SU-DHL-6 (cell line): ENCODE measurements around the gene TOMM34.

ENCODE experiments used
- H2AFZ ChIP-seq: fragments of 200-600 bp; sonication (generic); 2 replicates; pipeline ENCODE4 v1.6.1; 2014; ENCODE audit warnings: low read depth, mild to moderate bottlenecking, moderate library complexity, mixed read lengths, antibody characterized with exemption, low read length; ENCODE audit not compliant: severe bottlenecking
- H3F3A ChIP-seq: fragments of 200-600 bp; shearing (Covaris generic); 2 replicates; pipeline ENCODE4 v1.6.0; 2016; ENCODE audit warnings: antibody characterized with exemption, mild to moderate bottlenecking; ENCODE audit not compliant: insufficient read depth
- H3K27ac ChIP-seq: fragments of 200-600 bp; sonication (generic); 2 replicates; pipeline ENCODE4 v1.5.1; 2016; ENCODE audit warnings: low read depth, mild to moderate bottlenecking, low read length, moderate library complexity, mixed read lengths
- H3K27me3 ChIP-seq: fragments of 200-600 bp; sonication (generic), shearing (Covaris generic); 2 replicates; pipeline ENCODE4 v1.6.0; 2014; ENCODE audit warnings: mild to moderate bottlenecking, low read length
- H3K36me3 ChIP-seq: fragments of 200-600 bp; sonication (generic); 2 replicates; pipeline ENCODE4 v1.6.1; 2014; ENCODE audit warnings: mild to moderate bottlenecking, low read length, mixed read lengths
- H3K4me2 ChIP-seq: fragments of 300-600, 200-600 bp; shearing (Covaris generic), sonication (generic); 2 replicates; pipeline ENCODE4 v1.6.0; 2014; ENCODE audit warnings: low read length, low read depth, mild to moderate bottlenecking; ENCODE audit not compliant: poor library complexity, severe bottlenecking
- H3K4me3 ChIP-seq: fragments of 200-600 bp; sonication (generic); 2 replicates; pipeline ENCODE4 v1.5.1; 2014; ENCODE audit warnings: antibody characterized with exemption, low read length, mild to moderate bottlenecking, mixed read lengths; ENCODE audit not compliant: insufficient read depth, poor library complexity, severe bottlenecking
- H3K79me2 ChIP-seq: fragments of 200-600 bp; sonication (generic); 2 replicates; pipeline ENCODE4 v1.6.1; 2014; ENCODE audit warnings: mild to moderate bottlenecking, low read length, moderate library complexity; ENCODE audit not compliant: insufficient read depth
- H3K9ac ChIP-seq: fragments of 200-600 bp; sonication (generic); 2 replicates; pipeline ENCODE4 v1.7.0; 2014; ENCODE audit warnings: mild to moderate bottlenecking, low read length
- H3K9me2 ChIP-seq: fragments of 200-600 bp; sonication (generic); replicated peaks from 2 replicates; pipeline ENCODE4 v1.6.1; 2014; ENCODE audit warnings: low read length; ENCODE audit not compliant: insufficient read depth
- H3K9me3 ChIP-seq: fragments of 200-600 bp; sonication (generic); 2 replicates; pipeline ENCODE4 v1.6.1; 2014; ENCODE audit warnings: low read length, mixed read lengths; ENCODE audit not compliant: insufficient read depth
- H4K20me1 ChIP-seq: fragments of 200-600 bp; sonication (generic); 2 replicates; pipeline ENCODE4 v1.6.1; 2014; ENCODE audit warnings: low read depth, mild to moderate bottlenecking, antibody characterized with exemption, low read length, moderate library complexity, mixed read lengths
- CTCF ChIP-seq: fragments of 200-600 bp; sonication (generic); IDR thresholded peaks from one replicate; pipeline ENCODE4 v1.5.1; 2017; ENCODE audit warnings: antibody characterized with exemption, mild to moderate bottlenecking, low read length, moderate library complexity; ENCODE audit not compliant: insufficient read depth, poor library complexity, severe bottlenecking
- EZH2phosphoT487 ChIP-seq: fragments of 200-600 bp; sonication (generic), shearing (Covaris generic); conservative IDR thresholded peaks from 2 replicates; pipeline ENCODE4 v1.6.1; 2018; ENCODE audit warnings: mild to moderate bottlenecking, antibody characterized with exemption, low read length, moderate library complexity, mixed read lengths

The TOMM34 gene

GRCh38 chr20:44932916-44933315, 27.3 kb downstream of the TOMM34 start:
- no peaks in the 10 kb centered on the region for H3K27me3 ChIP-seq
- H2AFZ ChIP-seq: no peak overlapping the region
- no peaks in the 10 kb centered on the region for H3K79me2 ChIP-seq
- no peaks in the 10 kb centered on the region for H4K20me1 ChIP-seq
- no peaks in the 10 kb centered on the region for H3K9me3 ChIP-seq
- TF ChIP-seq CTCF (no peak), EZH2phosphoT487 (no peak)
- no peaks in the 10 kb centered on the region for H3F3A ChIP-seq
- no peak overlapping the region for H3K9ac ChIP-seq
- H3K27ac ChIP-seq: no peak overlapping the region
- no peak overlapping the region for H3K4me2 ChIP-seq
- no peaks in the 10 kb centered on the region for H3K9me2 ChIP-seq
- no peak overlapping the region for H3K4me3 ChIP-seq
- no peaks in the 10 kb centered on the region for H3K36me3 ChIP-seq

GRCh38 chr20:44931911-44932310, 28.3 kb downstream of the TOMM34 start:
- Histone ChIP-seq H3K79me2 (no peaks in the 10 kb centered on the region), H3K27me3 (no peaks in the 10 kb centered on the region), H3K4me2 (no peak overlapping the region), H3K9me3 (no peaks in the 10 kb centered on the region), H3K4me3 (no peak overlapping the region), H4K20me1 (no peaks in the 10 kb centered on the region), H3K9ac (no peak overlapping the region), H3F3A (no peaks in the 10 kb centered on the region), H2AFZ (no peak overlapping the region), H3K9me2 (no peaks in the 10 kb centered on the region), H3K27ac (no peak overlapping the region), H3K36me3 (no peaks in the 10 kb centered on the region)
- no peak for TF ChIP-seq EZH2phosphoT487
- no peak for TF ChIP-seq CTCF

- H2AFZ ChIP-seq: no peak overlapping the region
- no peaks in the 10 kb centered on the region for H3K27me3 ChIP-seq
- H4K20me1 ChIP-seq: no peaks in the 10 kb centered on the region
- no peak overlapping the region for H3K9ac ChIP-seq
- H3K9me2 ChIP-seq: no peaks in the 10 kb centered on the region
- no peaks in the 10 kb centered on the region for H3K9me3 ChIP-seq
- TF ChIP-seq EZH2phosphoT487 (no peak), CTCF (no peak)
- H3K27ac ChIP-seq: no peak overlapping the region
- no peaks in the 10 kb centered on the region for H3K36me3 ChIP-seq
- H3K4me3 ChIP-seq: no peak overlapping the region
- H3K4me2 ChIP-seq: no peak overlapping the region
- no peaks in the 10 kb centered on the region for H3K79me2 ChIP-seq
- H3F3A ChIP-seq: no peaks in the 10 kb centered on the region
Observed at GRCh38 chr20:44930517-44931168, 29.6 kb downstream of the TOMM34 start.
